SK-N-MC (cell line): ENCODE data around the gene CHST13.

Source experiments
- DNase-seq: peaks from one replicate; pipeline ENCODE4 v3.0.0-alpha.2; 2011; ENCODE audit warnings: low read depth, low spot score
- H3K27ac ChIP-seq: fragments of 200-600 bp; sonication (generic); 2 replicates; pipeline ENCODE4 v1.5.1; 2016; ENCODE audit warnings: mixed run types
- H3K36me3 ChIP-seq: fragments of 200-600 bp; sonication (generic); 2 replicates; pipeline ENCODE4 v1.6.1; 2017; ENCODE audit warnings: antibody characterized with exemption, low read length, mixed read lengths; ENCODE audit not compliant: insufficient read depth
- H3K4me3 ChIP-seq: fragments of 200-600 bp; sonication (generic); 2 replicates; pipeline ENCODE4 v1.5.1; 2016
- H3K9ac ChIP-seq: fragments of 200-600 bp; sonication (generic); 2 replicates; pipeline ENCODE4 v1.8.0; 2017; ENCODE audit warnings: mixed run types, mixed read lengths; ENCODE audit not compliant: insufficient read length
- H3K9me3 ChIP-seq: fragments of 200-600 bp; sonication (generic); 2 replicates; pipeline ENCODE4 v1.6.1; 2017; ENCODE audit warnings: low read depth, mild to moderate bottlenecking, antibody characterized with exemption, low read length, moderate library complexity, mixed read lengths
- EZH2 ChIP-seq: fragments of 200-600 bp; sonication (generic); IDR thresholded peaks from one replicate; pipeline ENCODE4 v1.6.1; 2017; ENCODE audit warnings: antibody characterized with exemption
- FOXP2 ChIP-seq: optimal IDR thresholded peaks from 2 replicates; pipeline ENCODE3; 2011; ENCODE audit warnings: mild to moderate bottlenecking, moderate library complexity; ENCODE audit not compliant: insufficient read depth; ENCODE audit errors: extremely low read length, control extremely low read depth
- POLR2AphosphoS5 ChIP-seq: IDR thresholded peaks from 2 replicates; pipeline ENCODE4 v1.6.1; 2012; ENCODE audit warnings: mild to moderate bottlenecking, low read depth, low read length, borderline replicate concordance

Gene CHST13

DNA sequence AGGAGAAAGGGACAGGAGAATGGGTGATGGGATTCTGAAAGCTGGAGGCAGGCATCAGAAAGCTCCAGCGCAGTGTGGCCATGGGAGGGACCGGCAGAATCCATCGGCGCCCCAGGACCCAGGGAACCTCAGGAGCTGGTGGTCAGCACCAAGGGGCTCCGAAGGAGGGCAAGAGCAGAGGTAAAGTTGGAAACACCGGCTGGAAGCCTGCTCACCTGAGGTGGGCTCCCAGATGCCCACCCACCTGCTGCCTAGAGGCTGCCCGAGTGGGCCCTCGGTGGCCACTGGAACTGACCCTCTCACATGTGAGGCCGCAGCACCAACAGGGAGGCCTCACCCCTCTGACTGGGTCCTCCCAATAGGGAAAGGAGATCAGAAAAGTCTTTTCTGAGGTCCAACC is 38.0 kb upstream of the CHST13 start:
- no peak overlapping the region for H3K4me3 ChIP-seq
- no peaks in the 10 kb centered on the region for H3K36me3 ChIP-seq
- no peaks in the 10 kb centered on the region for H3K9me3 ChIP-seq
- TF ChIP-seq FOXP2 (no peak), EZH2 (no peak), POLR2AphosphoS5 (no peak)
- no peak for DNase-seq
- H3K9ac ChIP-seq, result no peak overlapping the region
- no peak overlapping the region for H3K27ac ChIP-seq

DNA sequence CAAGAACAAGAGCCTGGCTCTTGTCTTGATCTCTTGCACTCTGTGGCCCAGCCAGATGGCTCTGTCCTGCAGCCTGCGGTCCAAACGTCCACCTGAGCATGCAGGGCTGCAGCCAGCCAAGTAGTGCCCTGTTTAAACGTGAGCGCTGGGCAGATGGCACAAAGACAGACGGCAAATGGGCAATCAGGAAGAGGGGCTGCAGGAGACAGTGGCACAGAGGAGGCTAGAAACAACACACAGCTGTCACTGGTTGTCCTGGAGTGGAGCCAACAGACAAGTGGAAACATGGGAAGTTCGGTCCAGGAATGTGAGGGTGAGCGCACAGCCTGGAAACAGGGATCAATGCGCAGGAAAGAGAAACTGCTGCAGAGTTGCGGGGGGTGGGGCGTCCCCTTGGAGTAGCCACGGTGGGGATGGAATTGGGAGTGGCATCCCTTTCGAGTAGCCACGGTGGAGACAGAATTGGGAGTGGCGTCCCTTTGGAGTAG is 37.6 kb upstream of the CHST13 start:
- no peak for DNase-seq
- Histone ChIP-seq H3K9me3 (no peaks in the 10 kb centered on the region), H3K27ac (no peak overlapping the region), H3K9ac (no peak overlapping the region), H3K4me3 (no peak overlapping the region), H3K36me3 (no peaks in the 10 kb centered on the region)
- TF ChIP-seq FOXP2 (no peak), POLR2AphosphoS5 (no peak), EZH2 (no peak)

DNA sequence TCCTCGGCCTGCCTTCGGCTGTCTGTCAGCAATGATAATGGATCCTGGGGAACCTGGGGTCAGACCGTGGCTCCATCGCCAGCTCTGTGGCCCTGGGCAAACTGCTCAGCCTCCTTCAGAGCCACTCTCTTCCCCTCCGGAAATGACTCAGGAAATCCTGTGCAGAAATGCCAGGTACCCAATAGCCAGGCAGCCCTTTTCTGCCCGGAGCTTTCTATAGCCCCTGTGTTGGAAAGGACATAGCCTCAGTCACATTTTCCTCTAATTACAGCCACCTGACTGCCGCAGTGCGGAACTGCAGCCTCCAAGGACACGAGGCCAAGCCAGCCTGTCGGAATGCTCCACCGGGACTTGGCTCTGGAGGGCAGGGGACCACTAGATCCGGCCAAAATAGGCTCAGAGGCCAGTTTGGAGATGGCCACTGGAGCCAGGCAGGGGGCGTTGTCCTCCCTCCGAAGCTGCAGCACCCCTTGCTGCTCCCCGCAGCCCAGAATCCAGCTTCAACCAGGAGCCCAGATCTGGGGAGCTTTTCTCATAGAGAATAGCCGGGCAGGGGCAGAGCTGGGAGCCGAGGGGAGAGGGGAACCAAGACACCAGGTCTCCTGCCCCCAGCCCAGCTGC is 36.7 kb upstream of the CHST13 start:
- Histone ChIP-seq H3K9me3 (no peaks in the 10 kb centered on the region), H3K27ac (no peak overlapping the region), H3K9ac (no peak overlapping the region), H3K36me3 (no peaks in the 10 kb centered on the region), H3K4me3 (no peak overlapping the region)
- DNase-seq, result no peak
- no peak for TF ChIP-seq EZH2

DNA sequence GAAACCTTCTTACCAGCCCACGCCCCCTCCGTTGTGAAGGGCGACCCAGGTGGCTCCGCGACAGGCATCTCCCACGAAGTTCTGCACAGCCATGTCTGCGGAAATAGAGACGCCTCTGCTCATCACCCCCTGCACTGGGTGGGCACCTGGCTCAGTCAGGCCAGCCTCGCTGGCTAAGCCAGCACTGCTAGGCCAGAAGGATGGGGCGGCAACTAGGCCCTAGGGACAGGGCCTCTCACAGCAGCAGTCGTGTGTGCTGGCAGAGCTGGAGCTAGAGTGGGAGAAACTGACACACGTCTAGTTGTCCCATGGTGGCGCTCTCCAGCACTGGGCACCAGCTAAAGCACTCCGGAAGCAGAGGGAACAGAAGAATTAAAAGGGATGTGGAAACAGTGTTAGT is 35.8 kb upstream of the CHST13 start:
- TF ChIP-seq FOXP2 (no peak), POLR2AphosphoS5 (no peak), EZH2 (no peak)
- Histone ChIP-seq H3K9ac (no peak overlapping the region), H3K9me3 (no peaks in the 10 kb centered on the region), H3K27ac (no peak overlapping the region), H3K36me3 (no peaks in the 10 kb centered on the region), H3K4me3 (no peak overlapping the region)
- no peak for DNase-seq

DNA sequence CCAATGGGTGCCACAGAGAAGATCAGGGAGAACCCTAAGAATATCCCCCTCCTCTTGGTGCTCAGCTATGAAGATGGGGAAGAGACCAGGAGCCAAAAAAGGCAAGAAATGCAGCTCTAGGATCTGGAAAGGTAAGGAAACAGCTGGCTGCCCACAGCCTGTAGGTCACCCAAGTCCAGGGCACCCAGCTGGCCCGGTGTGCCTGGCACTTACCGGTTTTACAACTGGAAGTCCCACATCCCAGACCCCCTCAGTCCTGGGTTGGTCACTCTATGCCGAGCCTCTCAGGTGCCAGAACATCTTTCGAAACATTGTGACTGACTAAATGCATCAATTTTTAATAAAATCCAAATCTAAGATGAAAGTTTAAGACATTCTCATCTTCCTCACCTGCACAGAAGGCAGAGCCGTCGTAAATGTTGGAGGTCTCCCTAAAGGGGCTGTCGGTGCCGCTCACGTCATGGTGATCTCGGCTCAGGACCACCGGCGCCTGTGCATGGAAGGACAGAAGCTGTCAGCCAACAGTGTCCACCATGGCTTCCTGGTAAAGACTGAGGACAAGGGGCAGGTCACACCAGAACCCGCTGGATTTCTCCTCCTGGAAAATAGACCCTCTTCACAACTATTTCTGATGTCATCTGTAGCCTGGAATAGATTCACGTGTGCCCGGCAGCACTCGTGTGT is 34.9 kb upstream of the CHST13 start:
- TF ChIP-seq FOXP2, result no peak
- TF ChIP-seq EZH2, result no peak
- TF ChIP-seq POLR2AphosphoS5, result no peak
- Histone ChIP-seq H3K4me3 (no peak overlapping the region), H3K9ac (no peak overlapping the region), H3K36me3 (no peaks in the 10 kb centered on the region), H3K27ac (no peak overlapping the region), H3K9me3 (no peaks in the 10 kb centered on the region)
- DNase-seq, result no peak

DNA sequence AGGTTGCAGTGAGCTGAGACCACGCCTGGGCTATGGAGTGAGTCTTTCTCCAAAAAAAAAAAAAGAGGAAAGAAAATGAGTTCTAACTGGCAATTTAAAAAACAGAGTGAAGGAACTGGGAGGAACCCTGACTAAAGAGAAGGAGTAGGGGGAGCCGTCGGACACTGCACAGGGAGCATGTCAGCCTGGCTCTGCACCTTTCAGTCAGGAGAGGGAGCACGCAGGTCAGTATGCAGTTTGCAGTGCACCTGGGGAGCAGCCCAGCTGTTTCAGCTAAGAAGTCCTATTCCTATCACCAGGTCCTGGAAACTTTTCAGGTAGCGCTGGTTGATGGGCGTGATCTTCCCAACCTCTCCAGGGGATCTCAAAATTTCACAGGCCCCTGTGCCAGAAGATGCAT is 33.3 kb upstream of the CHST13 start:
- H3K4me3 ChIP-seq, result no peak overlapping the region
- H3K9ac ChIP-seq, result no peak overlapping the region
- no peaks in the 10 kb centered on the region for H3K9me3 ChIP-seq
- no peak for TF ChIP-seq POLR2AphosphoS5
- no peak for TF ChIP-seq EZH2
- no peak for TF ChIP-seq FOXP2
- H3K36me3 ChIP-seq, result no peaks in the 10 kb centered on the region
- no peak overlapping the region for H3K27ac ChIP-seq
- no peak for DNase-seq

DNA sequence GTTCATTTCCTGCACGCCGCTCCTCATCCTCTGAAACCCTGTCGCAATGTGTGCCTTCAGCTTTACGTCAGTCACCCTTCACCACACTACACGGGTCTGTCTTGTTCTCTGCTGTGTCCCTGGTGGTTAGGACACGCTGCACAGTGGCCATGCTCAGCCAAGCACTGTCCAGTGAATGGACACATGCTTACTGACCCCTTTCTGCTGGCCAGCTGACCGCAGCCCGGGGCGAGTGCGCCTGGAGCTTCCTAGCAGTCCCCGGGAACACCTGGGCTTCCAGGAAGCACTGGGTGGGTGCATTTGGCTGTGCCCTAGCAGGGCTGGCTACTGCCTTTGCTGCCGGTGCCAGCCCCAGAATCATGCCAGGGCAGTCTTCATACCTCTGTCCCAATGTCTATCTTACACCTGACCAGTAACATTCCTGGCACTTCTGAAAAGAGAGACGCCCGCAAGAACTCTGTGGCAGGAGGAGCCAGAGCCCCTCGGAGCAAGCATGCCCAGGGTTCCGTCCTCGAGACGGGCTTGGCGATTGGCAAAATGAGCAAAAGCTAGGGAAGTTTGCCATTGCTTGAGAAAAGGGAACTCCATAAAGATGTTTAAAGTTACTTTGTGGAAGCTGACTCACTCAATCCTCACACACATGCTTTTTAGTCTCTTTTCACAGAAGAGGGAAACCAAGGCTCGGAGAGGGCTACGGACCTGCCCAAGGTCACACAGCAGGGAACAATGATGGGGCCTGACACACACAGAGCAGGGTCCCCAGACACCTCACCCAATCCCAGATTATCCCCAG is 32.5 kb upstream of the CHST13 start:
- H3K4me3 ChIP-seq, result no peak overlapping the region
- no peak overlapping the region for H3K27ac ChIP-seq
- H3K9ac ChIP-seq, result no peak overlapping the region
- no peak for TF ChIP-seq EZH2
- no peak for TF ChIP-seq FOXP2
- no peak for TF ChIP-seq POLR2AphosphoS5
- H3K36me3 ChIP-seq, result no peaks in the 10 kb centered on the region
- DNase-seq, result no peak
- no peaks in the 10 kb centered on the region for H3K9me3 ChIP-seq

DNA sequence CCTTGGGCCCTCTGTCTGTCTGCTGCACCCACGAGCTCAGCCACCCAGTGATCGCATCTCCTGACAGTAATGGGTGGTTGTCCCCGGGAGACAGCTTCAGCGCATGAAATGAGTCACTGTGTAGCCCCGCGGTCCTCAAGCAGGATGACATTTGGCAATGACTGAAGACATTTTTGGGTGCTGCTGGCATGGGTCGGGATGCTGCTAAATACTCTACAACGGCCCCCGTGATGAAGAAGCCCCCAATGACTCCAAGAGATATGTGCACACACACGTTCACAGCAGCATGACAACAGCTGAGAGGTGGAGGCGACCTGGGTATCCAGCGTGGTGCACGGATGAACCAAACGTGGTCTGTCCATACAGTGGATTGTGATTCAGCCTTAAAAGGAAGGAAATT is 30.9 kb upstream of the CHST13 start:
- no peak overlapping the region for H3K9ac ChIP-seq

More for the DNA sequence above, 30.9 kb upstream of the CHST13 start:
- no peak for TF ChIP-seq POLR2AphosphoS5
- no peak for TF ChIP-seq FOXP2
- no peak for TF ChIP-seq EZH2
- Histone ChIP-seq H3K36me3 (no peaks in the 10 kb centered on the region), H3K27ac (no peak overlapping the region), H3K9me3 (no peaks in the 10 kb centered on the region), H3K4me3 (no peak overlapping the region)
- no peak for DNase-seq
